Smooth muscle cell (in vitro differentiated cells): ENCODE measurements around the gene MAP3K20. TPM values are rescaled to one million over a fixed set of nuclear protein-coding genes. Genes with fewer than 3 reads are reported as not detected.

Experiments
- DNase-seq: peaks from one replicate; lab custom pipeline; 2025; ENCODE audit not compliant: unreplicated experiment; lab: John Stamatoyannopoulos, UW
- H2AFZ ChIP-seq: fragments of 200-600 bp; sonication (generic); 2 replicates; pipeline ENCODE4 v1.6.0; 2016; ENCODE audit warnings: antibody characterized with exemption, low read depth, mild to moderate bottlenecking
- H3F3A ChIP-seq: fragments of 200-600 bp; sonication (generic); 2 replicates; pipeline ENCODE4 v1.6.0; 2017; ENCODE audit warnings: antibody characterized with exemption, low read depth
- H3K27ac ChIP-seq: fragments of 200-600 bp; sonication (generic); 2 replicates; pipeline ENCODE4 v1.5.1; 2016; ENCODE audit warnings: low read depth, mild to moderate bottlenecking
- H3K27me3 ChIP-seq: fragments of 200-600 bp; sonication (generic); 2 replicates; pipeline ENCODE4 v1.6.1; 2016; ENCODE audit warnings: low read depth, mild to moderate bottlenecking
- H3K36me3 ChIP-seq: fragments of 200-600 bp; sonication (generic); 2 replicates; pipeline ENCODE4 v1.5.1; 2016; ENCODE audit warnings: low read depth
- H3K4me1 ChIP-seq: fragments of 200-600 bp; sonication (generic); 2 replicates; pipeline ENCODE4 v1.5.1; 2016; ENCODE audit warnings: low read depth
- H3K4me2 ChIP-seq: fragments of 200-600 bp; sonication (generic); 2 replicates; pipeline ENCODE4 v1.6.0; 2016; ENCODE audit warnings: mild to moderate bottlenecking
- H3K4me3 ChIP-seq: fragments of 200-600 bp; sonication (generic); 2 replicates; pipeline ENCODE4 v1.5.1; 2016; ENCODE audit warnings: mild to moderate bottlenecking
- H3K79me2 ChIP-seq: fragments of 200-600 bp; sonication (generic); 2 replicates; pipeline ENCODE4 v1.6.0; 2016; ENCODE audit warnings: low read depth, mild to moderate bottlenecking
- H3K9ac ChIP-seq: fragments of 200-600 bp; sonication (generic); 2 replicates; pipeline ENCODE4 v1.6.0; 2016; ENCODE audit warnings: low read depth
- H3K9me3 ChIP-seq: fragments of 200-600 bp; sonication (generic); replicated peaks from 2 replicates; pipeline ENCODE4 v1.5.1; 2016; ENCODE audit warnings: low read depth
- H4K20me1 ChIP-seq: fragments of 200-600 bp; sonication (generic); 2 replicates; pipeline ENCODE4 v1.6.0; 2016; ENCODE audit warnings: low read depth
- WGBS: methylation state at CpG from one replicate; pipeline ENCODE4 v1.1.7; 2016; ENCODE audit warnings: low lambda C conversion rate; 5-methylcytosine and 5-hydroxymethylcytosine counted together
- polyA plus RNA-seq: library from polyadenylated mRNA; unstranded; fragments of >200 nt; fragmentation: Nextera tagmentation; extraction: Ambion mirVana; gene quantifications from 2 replicates; pipeline ENCODE4 v1.2.1, GENCODE V29; 2016
- total RNA-seq: library from RNA; depleted of rRNA; stranded (reverse); fragments of >200 nt; gene quantifications from 2 replicates; pipeline ENCODE4 v1.2.3, GENCODE V29; 2014
- TF ChIP-seq, protein P1 (sequence below): fragments of 200-600 bp; sonication (generic); IDR thresholded peaks from 2 replicates; pipeline ENCODE4 v1.5.1; 2017; ENCODE audit warnings: borderline replicate concordance, mild to moderate bottlenecking, antibody characterized with exemption; ENCODE audit not compliant: insufficient read depth, poor library complexity, severe bottlenecking

Gene MAP3K20
- total and polyA plus RNA-seq, 2 experiments from 2014 or later: 25.8 to 29.2 TPM

DNA sequence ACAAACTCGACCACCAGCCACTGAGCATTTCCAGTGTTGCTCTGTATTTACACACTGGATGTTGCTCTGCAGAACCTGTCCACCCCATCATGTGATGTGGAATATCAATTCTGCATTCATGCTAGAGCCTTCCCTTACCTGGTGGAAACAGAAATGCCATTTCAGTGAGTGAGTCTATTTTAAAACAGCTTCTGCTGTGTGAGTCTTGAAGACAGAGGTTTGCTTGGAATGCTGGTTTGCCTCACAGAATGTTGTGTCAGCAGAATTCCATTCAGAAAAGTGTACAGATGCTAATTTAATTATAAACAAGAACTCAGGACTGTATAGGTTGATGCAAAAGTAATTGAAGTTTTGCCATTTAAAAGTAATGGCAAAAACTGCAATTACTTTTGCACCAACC lies 118.3 kb downstream of the MAP3K20 start:
- Histone ChIP-seq H3K79me2 (no peaks in the 10 kb centered on the region), H3K27me3 (no peaks in the 10 kb centered on the region), H3K9me3 (no peaks in the 10 kb centered on the region), H3K4me3 (no peak overlapping the region), H3K9ac (no peak overlapping the region), H4K20me1 (no peaks in the 10 kb centered on the region), H3F3A (no peaks in the 10 kb centered on the region), H3K4me2 (peak overlapping the region; percentile 0), H3K36me3 (no peaks in the 10 kb centered on the region), H3K4me1 (peaks cover 34% of the 10 kb centered on the region), H3K27ac (peak overlapping the region; percentile 26), H2AFZ (no peak overlapping the region)
- WGBS: 45% methylated on average over 1 of the region's 1 CpG
- TF ChIP-seq, protein P1, sequence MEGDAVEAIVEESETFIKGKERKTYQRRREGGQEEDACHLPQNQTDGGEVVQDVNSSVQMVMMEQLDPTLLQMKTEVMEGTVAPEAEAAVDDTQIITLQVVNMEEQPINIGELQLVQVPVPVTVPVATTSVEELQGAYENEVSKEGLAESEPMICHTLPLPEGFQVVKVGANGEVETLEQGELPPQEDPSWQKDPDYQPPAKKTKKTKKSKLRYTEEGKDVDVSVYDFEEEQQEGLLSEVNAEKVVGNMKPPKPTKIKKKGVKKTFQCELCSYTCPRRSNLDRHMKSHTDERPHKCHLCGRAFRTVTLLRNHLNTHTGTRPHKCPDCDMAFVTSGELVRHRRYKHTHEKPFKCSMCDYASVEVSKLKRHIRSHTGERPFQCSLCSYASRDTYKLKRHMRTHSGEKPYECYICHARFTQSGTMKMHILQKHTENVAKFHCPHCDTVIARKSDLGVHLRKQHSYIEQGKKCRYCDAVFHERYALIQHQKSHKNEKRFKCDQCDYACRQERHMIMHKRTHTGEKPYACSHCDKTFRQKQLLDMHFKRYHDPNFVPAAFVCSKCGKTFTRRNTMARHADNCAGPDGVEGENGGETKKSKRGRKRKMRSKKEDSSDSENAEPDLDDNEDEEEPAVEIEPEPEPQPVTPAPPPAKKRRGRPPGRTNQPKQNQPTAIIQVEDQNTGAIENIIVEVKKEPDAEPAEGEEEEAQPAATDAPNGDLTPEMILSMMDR: no peak
- DNase-seq: no peak

DNA sequence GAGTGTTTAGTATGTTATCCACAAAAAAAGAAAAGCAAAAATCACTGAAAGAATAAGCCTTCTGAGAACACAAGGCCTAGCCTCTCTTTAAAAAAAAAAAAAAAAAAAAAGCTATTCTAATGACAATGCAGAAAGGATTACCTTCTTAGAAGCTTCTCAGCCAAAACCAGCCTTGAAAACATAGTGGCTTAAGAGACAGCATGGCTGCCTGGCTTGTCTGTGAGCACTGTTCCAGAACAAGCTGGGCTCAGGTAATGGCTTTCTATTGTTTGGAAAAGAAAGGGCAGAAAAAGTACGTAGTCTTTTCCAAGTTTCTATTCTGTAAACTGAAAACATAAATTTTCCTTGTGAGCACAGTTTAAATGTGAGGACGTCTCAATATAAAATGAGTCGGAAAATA lies 119.5 kb downstream of the MAP3K20 start:
- Histone ChIP-seq H3K9ac (no peak overlapping the region), H3K4me1 (peaks cover 34% of the 10 kb centered on the region), H3K27me3 (no peaks in the 10 kb centered on the region), H2AFZ (no peak overlapping the region), H4K20me1 (no peaks in the 10 kb centered on the region), H3K27ac (no peak overlapping the region), H3K4me3 (no peak overlapping the region), H3K4me2 (no peak overlapping the region), H3K36me3 (no peaks in the 10 kb centered on the region), H3K79me2 (no peaks in the 10 kb centered on the region), H3F3A (no peaks in the 10 kb centered on the region), H3K9me3 (no peaks in the 10 kb centered on the region)
- 98% methylated on average over 3 of the region's 3 CpGs for WGBS
- no peak for DNase-seq
- TF ChIP-seq, protein P1: no peak

- TF ChIP-seq, protein P1: no peak
- H3K9ac ChIP-seq: no peak overlapping the region
- no peak overlapping the region for H2AFZ ChIP-seq
- H3K27me3 ChIP-seq: no peaks in the 10 kb centered on the region
- H3K4me1 ChIP-seq: peaks cover 34% of the 10 kb centered on the region
- H3K4me2 ChIP-seq: no peak overlapping the region
- no peaks in the 10 kb centered on the region for H4K20me1 ChIP-seq
- no peaks in the 10 kb centered on the region for H3K36me3 ChIP-seq
- 76% methylated on average over 6 of the region's 6 CpGs for WGBS
- no peaks in the 10 kb centered on the region for H3F3A ChIP-seq
- no peaks in the 10 kb centered on the region for H3K9me3 ChIP-seq
- no peak for DNase-seq
- H3K4me3 ChIP-seq: no peak overlapping the region
- H3K79me2 ChIP-seq: no peaks in the 10 kb centered on the region
- no peak overlapping the region for H3K27ac ChIP-seq
Observed at GRCh38 chr2:173196080-173196479, 120.4 kb downstream of the MAP3K20 start.

- no peak overlapping the region for H3K27ac ChIP-seq
- TF ChIP-seq, protein P1: no peak
- H4K20me1 ChIP-seq: no peaks in the 10 kb centered on the region
- no peaks in the 10 kb centered on the region for H3F3A ChIP-seq
- H3K79me2 ChIP-seq: no peaks in the 10 kb centered on the region
- no peaks in the 10 kb centered on the region for H3K27me3 ChIP-seq
- no peak overlapping the region for H3K9ac ChIP-seq
- H3K4me2 ChIP-seq: no peak overlapping the region
- WGBS: 88% methylated on average over 4 of the region's 4 CpGs
- H3K36me3 ChIP-seq: no peaks in the 10 kb centered on the region
- no peak overlapping the region for H2AFZ ChIP-seq
- DNase-seq: no peak
- H3K4me1 ChIP-seq: peaks cover 33% of the 10 kb centered on the region
- no peaks in the 10 kb centered on the region for H3K9me3 ChIP-seq
- H3K4me3 ChIP-seq: no peak overlapping the region
Observed at GRCh38 chr2:173196638-173197037, 121.0 kb downstream of the MAP3K20 start.
